HEK293T (cell line): ENCODE data around the gene DGLUCY.
"Not testable (repeated sequence)": the region's sequence is repeated elsewhere in the genome, so short reads cannot be mapped to it uniquely, and the experiment has no call there.

ENCODE experiments used
- CTCF ChIA-PET: fragments of 350-600 bp; formaldehyde crosslinking; extraction: SDS; loops from one replicate; lab custom pipeline; 2021; ENCODE audit warnings: antibody characterized with exemption, inconsistent platforms; lab: Yijun Ruan, JAX
- POLR2A ChIA-PET: fragments of 350-600 bp; formaldehyde crosslinking; extraction: SDS; loops from one replicate; lab custom pipeline; 2020; ENCODE audit warnings: antibody characterized with exemption, inconsistent platforms; lab: Yijun Ruan, JAX
- DNase-seq: peaks from one replicate; pipeline ENCODE4 v3.0.0; 2012; ENCODE audit warnings: mixed read lengths; ENCODE audit errors: extremely low spot score
- ARNT ChIP-seq: fragments of 450-650 bp; IDR thresholded peaks from 2 replicates; pipeline ENCODE4 v1.6.1; 2017; ENCODE audit warnings: mild to moderate bottlenecking
- BHLHE40 ChIP-seq: fragments of 450-650 bp; IDR thresholded peaks from 2 replicates; pipeline ENCODE4 v1.6.1; 2016; ENCODE audit warnings: mild to moderate bottlenecking, moderate library complexity, borderline replicate concordance
- CTBP1 ChIP-seq: fragments of 450-650 bp; IDR thresholded peaks from 2 replicates; pipeline ENCODE4 v1.6.1; 2016; ENCODE audit warnings: borderline replicate concordance
- ELF4 ChIP-seq: fragments of 450-650 bp; IDR thresholded peaks from 2 replicates; pipeline ENCODE4 v1.6.1; 2017; ENCODE audit warnings: antibody characterized with exemption
- FOXA1 ChIP-seq: fragments of 450-650 bp; IDR thresholded peaks from 2 replicates; pipeline ENCODE4 v1.6.1; 2016; ENCODE audit warnings: mild to moderate bottlenecking
- FOXK2 ChIP-seq: fragments of 450-650 bp; IDR thresholded peaks from 2 replicates; pipeline ENCODE4 v1.6.1; 2016; ENCODE audit warnings: mild to moderate bottlenecking
- FOXM1 ChIP-seq: fragments of 450-650 bp; IDR thresholded peaks from 2 replicates; pipeline ENCODE4 v1.6.1; 2017; ENCODE audit warnings: mild to moderate bottlenecking, borderline replicate concordance
- HDGF ChIP-seq: fragments of 450-650 bp; IDR thresholded peaks from 2 replicates; pipeline ENCODE4 v1.6.1; 2017; ENCODE audit warnings: antibody characterized with exemption, borderline replicate concordance
- L3MBTL2 ChIP-seq: fragments of 450-650 bp; conservative IDR thresholded peaks from 2 replicates; pipeline ENCODE4 v1.6.1; 2016; ENCODE audit warnings: mild to moderate bottlenecking
- LEF1 ChIP-seq: fragments of 450-650 bp; IDR thresholded peaks from 2 replicates; pipeline ENCODE4 v1.6.1; 2017; ENCODE audit warnings: mild to moderate bottlenecking, borderline replicate concordance
- NFRKB ChIP-seq: fragments of 450-650 bp; IDR thresholded peaks from 2 replicates; pipeline ENCODE4 v1.6.1; 2016; ENCODE audit warnings: mild to moderate bottlenecking, moderate library complexity
- PKNOX1 ChIP-seq: fragments of 450-650 bp; IDR thresholded peaks from 2 replicates; pipeline ENCODE4 v1.6.1; 2016
- SP1 ChIP-seq: fragments of 450-650 bp; IDR thresholded peaks from 2 replicates; pipeline ENCODE4 v1.6.1; 2017
- SUZ12 ChIP-seq: fragments of 450-650 bp; IDR thresholded peaks from 2 replicates; pipeline ENCODE4 v1.6.1; 2016; ENCODE audit warnings: mild to moderate bottlenecking
- TARDBP ChIP-seq: fragments of 450-650 bp; IDR thresholded peaks from 2 replicates; pipeline ENCODE4 v1.6.1; 2016
- ZNF384 ChIP-seq: fragments of 450-650 bp; IDR thresholded peaks from 2 replicates; pipeline ENCODE4 v1.6.1; 2016

The DGLUCY gene

GRCh38 chr14:91185721-91186120 lies 71.8 kb downstream of the DGLUCY start:
- ChIA-PET CTCF (interaction anchor here (0.6 to 0.7 kb wide), 2 partner anchors 9 to 138 kb away, joined by 3 to 9 read pairs; no protein-coding TSS in a partner anchor), POLR2A (no interaction called here)
- TF ChIP-seq FOXM1 = no peak
- no peak for TF ChIP-seq FOXA1
- DNase-seq = no peak

- CTCF ChIA-PET = interaction anchor here (0.7 kb wide), 1 partner anchor 9 kb away, joined by 4 read pairs; no protein-coding TSS in a partner anchor
- POLR2A ChIA-PET = no interaction called here
- no peak for DNase-seq
- TF ChIP-seq FOXA1 (no peak), BHLHE40 (no peak), SUZ12 (no peak), ELF4 (no peak), TARDBP (no peak), LEF1 (no peak), ARNT (no peak), FOXM1 (no peak), NFRKB (no peak), PKNOX1 (no peak), HDGF (no peak), SP1 (no peak), FOXK2 (no peak), CTBP1 (no peak), ZNF384 (no peak), L3MBTL2 (no peak)
These were observed 72.7 kb downstream of the DGLUCY start for GRCh38 chr14:91186515-91187066.

- no peak for DNase-seq
- POLR2A ChIA-PET = no interaction called here
- TF ChIP-seq FOXM1 (no peak), FOXK2 (no peak), NFRKB (no peak), PKNOX1 (no peak), FOXA1 (no peak), SUZ12 (no peak), SP1 (no peak), BHLHE40 (no peak), TARDBP (no peak)
- CTCF ChIA-PET = interaction anchor here (0.7 kb wide), 1 partner anchor 10 kb away, joined by 4 read pairs; no protein-coding TSS in a partner anchor
These were observed 73.4 kb downstream of the DGLUCY start for GRCh38 chr14:91187271-91187670.

GRCh38 chr14:91190853-91191252 lies 77.0 kb downstream of the DGLUCY start:
- POLR2A ChIA-PET = no interaction called here
- CTCF ChIA-PET = no interaction called here
- DNase-seq = no peak
- no peak for TF ChIP-seq SUZ12
- TF ChIP-seq TARDBP = no peak
- TF ChIP-seq ARNT = no peak

- no peak for TF ChIP-seq FOXM1
- no peak for TF ChIP-seq SUZ12
- TF ChIP-seq TARDBP = no peak
- no peak for TF ChIP-seq ARNT
- no peak for TF ChIP-seq ZNF384
- CTCF ChIA-PET = no interaction called here
- POLR2A ChIA-PET = no interaction called here
- no peak for DNase-seq
These were observed 79.2 kb downstream of the DGLUCY start for GRCh38 chr14:91193069-91193468.

GRCh38 chr14:91195881-91196280 lies 82.0 kb downstream of the DGLUCY start:
- no peak for TF ChIP-seq PKNOX1
- TF ChIP-seq CTBP1 = no peak
- TF ChIP-seq ARNT = no peak
- TF ChIP-seq NFRKB = no peak
- no peak for TF ChIP-seq HDGF
- TF ChIP-seq FOXM1 = no peak
- no peak for TF ChIP-seq LEF1
- TF ChIP-seq BHLHE40 = no peak
- POLR2A ChIA-PET = no interaction called here
- CTCF ChIA-PET = no interaction called here

GRCh38 chr14:91197631-91198030 lies 83.8 kb downstream of the DGLUCY start:
- CTCF ChIA-PET = no interaction called here
- TF ChIP-seq ARNT = no peak
- no peak for TF ChIP-seq FOXM1
- TF ChIP-seq PKNOX1 = no peak
- no peak for TF ChIP-seq TARDBP
- no peak for TF ChIP-seq SP1
- TF ChIP-seq SUZ12 = no peak
- no peak for TF ChIP-seq FOXA1
- no peak for TF ChIP-seq ZNF384
- no peak for TF ChIP-seq BHLHE40
- no peak for TF ChIP-seq HDGF
- no peak for TF ChIP-seq FOXK2
- no peak for TF ChIP-seq LEF1
- no peak for TF ChIP-seq L3MBTL2
- POLR2A ChIA-PET = no interaction called here
- DNase-seq = no peak

More at GRCh38 chr14:91195881-91196280, 82.0 kb downstream of the DGLUCY start:
- DNase-seq = no peak

GRCh38 chr14:91200802-91201201 lies 86.9 kb downstream of the DGLUCY start:
- CTCF ChIA-PET, DNase-seq, POLR2A ChIA-PET: not testable (repeated sequence)
